Activated naive CD8-positive, alpha-beta T cell treated with anti-CD3 and anti-CD28 coated beads, Interleukin-2, amount 10 ng/mL, durations not matched to agents 7 days and 5 days (primary cell): ENCODE results near the gene KRT81. TPM values are rescaled to one million over a fixed set of nuclear protein-coding genes. Genes with fewer than 3 reads are reported as not detected.
"Not testable (repeated sequence)": the region's sequence is repeated elsewhere in the genome, so short reads cannot be mapped to it uniquely, and the experiment has no call there.

Experiments
- ATAC-seq: fragments of 150-1000 bp; cut with Tn5 transposase; one replicate; pipeline ENCODE4 v1.10.0; 2021; ENCODE audit warnings: low read depth, moderate library complexity
- POLR2A ChIA-PET: fragments of 350-600 bp; sonication (Branson Sonifier 250); formaldehyde crosslinking; loops from one replicate; lab custom pipeline; 2021; ENCODE audit warnings: antibody characterized with exemption; lab: Charles Lee
- DNase-seq: peaks from one replicate; pipeline ENCODE4 v3.0.0; 2021
- H3K27ac Mint-ChIP-seq: one replicate; pipeline ENCODE4 v1.8.0; 2022; ENCODE audit warnings: mild to moderate bottlenecking, mixed read lengths
- H3K27me3 Mint-ChIP-seq: one replicate; pipeline ENCODE4 v1.8.0; 2022; ENCODE audit warnings: mild to moderate bottlenecking, moderate library complexity, mixed read lengths
- H3K36me3 Mint-ChIP-seq: one replicate; pipeline ENCODE4 v1.8.0; 2021; ENCODE audit warnings: mild to moderate bottlenecking, mixed read lengths
- H3K4me1 Mint-ChIP-seq: one replicate; pipeline ENCODE4 v1.8.0; 2021; ENCODE audit warnings: mixed read lengths
- H3K4me3 Mint-ChIP-seq: one replicate; pipeline ENCODE4 v1.8.0; 2022; ENCODE audit warnings: mild to moderate bottlenecking, moderate library complexity, mixed read lengths
- H3K9me3 Mint-ChIP-seq: one replicate; pipeline ENCODE4 v1.8.0; 2021; ENCODE audit warnings: mixed read lengths
- total RNA-seq, 2 experiments: library from RNA; stranded (reverse); gene quantifications; one replicate each; pipeline ENCODE4 v1.2.3, GENCODE V29; 2021

Gene KRT81
- total RNA-seq, 2 experiments from 2014 or later, result not detected

DNA sequence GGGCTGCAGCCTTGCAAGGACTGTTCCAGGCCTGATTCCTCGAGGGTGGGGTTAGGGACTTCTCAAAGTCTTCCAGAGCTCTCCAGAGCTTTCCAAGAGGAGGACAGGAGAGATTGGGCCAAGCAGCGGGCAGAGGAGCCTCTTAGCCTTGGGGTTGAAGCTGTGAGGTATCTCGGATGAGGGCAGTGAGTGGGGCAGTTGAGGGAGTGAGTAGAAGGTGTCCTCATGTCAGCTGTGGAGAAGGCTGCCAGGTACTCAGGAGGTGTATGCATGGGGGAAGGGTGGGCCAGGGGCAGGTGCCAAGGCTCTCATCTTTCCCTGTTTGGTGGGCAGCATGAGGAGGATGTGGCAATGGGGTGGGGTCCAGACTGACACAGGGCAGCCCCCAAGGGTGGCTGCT, 22.1 kb upstream of the KRT81 start:
- POLR2A ChIA-PET, result no interaction called here
- Mint-ChIP-seq H3K4me3 (no peak overlapping the region), H3K4me1 (peaks cover 4% of the 10 kb centered on the region), H3K36me3 (no peaks in the 10 kb centered on the region), H3K27ac (no peak overlapping the region), H3K9me3 (no peaks in the 10 kb centered on the region), H3K27me3 (peaks cover 52% of the 10 kb centered on the region)
- DNase-seq (no peak), ATAC-seq (no peak)

DNA sequence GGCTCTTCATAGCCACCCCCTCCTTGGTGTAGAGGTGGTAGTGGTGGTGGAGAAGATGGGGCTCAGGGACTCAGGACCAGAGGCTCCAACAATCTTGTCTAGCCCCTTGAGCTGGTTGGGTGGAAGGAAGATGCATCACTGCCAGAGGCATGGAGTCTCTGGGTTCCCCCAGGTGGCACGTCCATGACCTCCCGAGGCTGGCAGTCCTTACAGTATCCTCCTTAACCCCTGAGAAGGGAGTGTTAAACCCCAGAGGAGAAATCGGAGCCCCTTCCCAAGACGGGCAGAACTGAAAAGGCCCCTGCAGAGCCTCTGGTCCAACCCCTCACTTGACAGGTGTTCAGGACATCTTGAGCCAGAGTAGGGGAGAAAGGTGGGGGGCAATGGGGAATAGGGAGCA, 20.8 kb upstream of the KRT81 start:
- no peaks in the 10 kb centered on the region for H3K9me3 Mint-ChIP-seq
- H3K36me3 Mint-ChIP-seq, result no peaks in the 10 kb centered on the region
- H3K27ac Mint-ChIP-seq, result no peak overlapping the region
- peaks cover 7% of the 10 kb centered on the region for H3K4me1 Mint-ChIP-seq
- ATAC-seq (no peak), DNase-seq (no peak)
- POLR2A ChIA-PET, result no interaction called here
- no peak overlapping the region for H3K4me3 Mint-ChIP-seq
- H3K27me3 Mint-ChIP-seq, result peaks cover 62% of the 10 kb centered on the region

DNA sequence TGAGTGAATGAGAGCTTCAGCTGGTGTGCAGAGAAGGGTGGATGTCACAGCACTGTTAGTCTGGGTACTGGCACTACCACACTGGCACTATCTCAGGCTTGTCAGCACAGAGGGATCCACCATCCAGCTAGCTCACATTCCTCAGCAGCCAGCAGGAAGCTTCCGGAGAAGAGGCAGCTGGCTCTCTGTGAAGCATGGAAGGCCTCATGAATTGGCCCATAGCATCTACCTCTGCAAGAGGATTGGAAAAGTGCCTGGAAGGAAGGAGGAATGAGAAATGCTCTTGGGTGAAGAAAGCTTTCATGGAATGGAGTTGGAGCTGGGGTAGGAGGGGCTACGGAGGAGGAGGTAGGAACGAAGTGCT, 19.9 kb upstream of the KRT81 start:
- ATAC-seq, result no peak
- Mint-ChIP-seq H3K4me1 (peaks cover 9% of the 10 kb centered on the region), H3K36me3 (no peaks in the 10 kb centered on the region), H3K27me3 (peaks cover 70% of the 10 kb centered on the region), H3K4me3 (no peak overlapping the region), H3K27ac (no peak overlapping the region), H3K9me3 (no peaks in the 10 kb centered on the region)
- POLR2A ChIA-PET, result no interaction called here
- DNase-seq, result no peak

DNA sequence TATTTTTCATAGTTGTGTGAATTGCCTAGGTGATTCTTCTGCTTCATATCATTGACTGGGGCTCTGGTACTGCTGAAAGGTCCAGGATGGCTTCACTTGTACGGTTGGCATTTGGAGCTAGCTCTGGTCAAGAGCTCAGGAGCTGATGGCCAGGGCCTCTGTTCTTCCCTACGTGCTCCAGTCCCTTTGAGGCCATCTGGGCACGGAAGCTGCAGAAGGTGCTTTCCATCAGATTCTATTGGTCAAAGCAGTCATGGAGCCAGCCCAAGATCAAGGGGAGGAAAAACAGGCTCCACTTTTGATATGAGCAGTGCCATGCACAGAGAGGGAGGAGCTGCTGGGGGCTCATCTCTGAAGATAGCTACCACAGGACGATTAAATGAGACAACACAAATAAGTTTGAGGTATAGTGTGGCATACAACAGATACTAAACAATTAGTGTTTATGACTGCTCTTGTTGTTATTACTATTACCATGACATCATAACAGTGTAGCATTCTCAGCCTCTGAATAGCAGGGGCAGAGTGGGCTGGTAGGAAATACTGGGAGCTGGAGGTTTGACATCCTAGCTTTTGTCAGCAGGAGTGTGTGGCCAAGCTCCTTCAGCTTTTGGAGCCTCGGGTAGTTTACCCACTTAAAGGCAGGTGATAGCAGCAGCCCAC, 19.4 kb upstream of the KRT81 start:
- Mint-ChIP-seq H3K4me3 (no peak overlapping the region), H3K9me3 (no peaks in the 10 kb centered on the region), H3K27ac (no peak overlapping the region), H3K36me3 (no peaks in the 10 kb centered on the region), H3K4me1 (peaks cover 13% of the 10 kb centered on the region), H3K27me3 (peaks cover 74% of the 10 kb centered on the region)
- POLR2A ChIA-PET, result no interaction called here
- no peak for DNase-seq
- ATAC-seq, result no peak

DNA sequence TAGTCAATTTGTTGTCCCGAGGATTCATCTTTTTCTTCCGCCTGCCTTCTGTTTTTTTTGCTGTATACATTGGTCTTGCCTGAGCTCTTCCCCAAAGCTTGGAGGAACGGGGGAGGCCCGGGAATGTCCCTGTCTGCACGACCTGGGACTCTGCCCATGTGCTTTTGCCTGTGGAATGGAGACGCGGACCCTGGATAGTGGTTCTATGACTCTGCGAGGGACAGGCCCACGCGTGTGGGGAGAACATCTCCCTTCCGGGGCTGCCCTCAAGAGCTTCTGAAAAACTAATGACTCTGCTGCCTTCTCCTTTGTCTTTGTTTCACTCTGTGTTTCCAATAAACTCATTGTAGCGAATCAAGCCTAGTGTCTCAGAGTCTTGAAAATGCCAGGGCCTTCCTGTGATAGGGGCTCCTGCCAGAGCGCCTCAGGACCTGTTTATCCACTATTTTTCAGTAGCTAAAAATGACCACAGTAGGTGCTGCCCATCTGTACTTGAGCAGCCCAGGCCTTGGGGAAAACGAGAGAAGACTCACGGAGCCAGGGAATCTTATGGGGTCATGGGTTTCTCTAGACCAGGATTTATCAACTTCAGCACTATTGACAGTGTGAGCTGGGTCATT, 17.6 kb upstream of the KRT81 start:
- DNase-seq (no peak), ATAC-seq (no peak)
- Mint-ChIP-seq H3K27me3 (peaks cover 84% of the 10 kb centered on the region), H3K4me1 (peaks cover 27% of the 10 kb centered on the region), H3K4me3 (peak overlapping the region; percentile 62), H3K36me3 (no peaks in the 10 kb centered on the region), H3K27ac (no peak overlapping the region), H3K9me3 (no peaks in the 10 kb centered on the region)
- POLR2A ChIA-PET, result interaction anchor here (2.0 kb wide), 1 partner anchor 15 kb away, joined by 6 read pairs; no protein-coding TSS in a partner anchor

DNA sequence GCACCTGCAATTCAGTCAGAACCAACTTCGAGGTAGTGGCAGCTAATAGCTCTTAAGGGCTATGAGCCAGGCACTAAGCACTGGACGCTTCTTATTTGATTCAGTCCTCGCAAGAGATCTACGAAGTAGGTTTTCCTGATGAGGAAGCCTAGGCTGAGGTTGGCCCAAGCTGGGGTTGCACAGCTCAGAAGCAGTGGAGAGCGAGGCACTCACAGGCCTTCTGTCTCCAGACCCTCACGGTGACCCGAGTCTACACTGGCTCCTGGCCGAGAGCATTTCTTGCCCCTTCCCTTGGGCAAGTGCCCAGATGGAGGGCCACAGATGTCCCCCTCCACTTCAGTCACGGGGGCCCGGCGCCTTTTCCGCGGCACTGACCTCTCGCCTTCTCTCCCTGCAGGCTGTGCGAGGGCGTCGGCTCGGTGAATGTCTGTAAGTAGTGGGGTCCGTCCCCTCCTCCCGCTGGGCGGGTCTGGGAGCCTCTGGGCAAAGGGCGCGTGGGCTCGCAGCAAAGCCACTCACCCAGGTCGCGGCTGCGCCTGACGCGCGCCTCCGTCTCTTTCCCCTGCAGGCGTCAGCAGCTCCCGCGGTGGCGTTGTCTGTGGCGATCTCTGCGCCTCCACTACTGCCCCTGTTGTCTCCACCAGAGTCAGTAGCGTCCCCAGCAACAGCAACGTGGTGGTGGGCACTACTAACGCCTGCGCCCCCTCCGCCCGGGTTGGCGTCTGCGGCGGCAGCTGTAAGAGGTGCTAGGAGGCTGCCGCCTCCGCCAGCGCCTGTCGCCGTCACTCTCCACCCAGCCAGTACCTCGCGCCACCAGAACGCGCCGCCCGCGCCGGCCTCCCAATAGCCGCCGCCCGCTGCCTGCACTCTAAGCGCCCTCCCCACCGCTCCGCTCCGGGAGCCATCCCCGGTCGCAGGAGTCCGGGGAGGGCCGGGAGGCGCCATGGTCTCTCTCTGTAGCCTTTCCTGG, 16.8 kb upstream of the KRT81 start:
- H3K36me3 Mint-ChIP-seq, result no peaks in the 10 kb centered on the region
- no peak overlapping the region for H3K27ac Mint-ChIP-seq
- POLR2A ChIA-PET, result interaction anchor here (2.0 kb wide), 1 partner anchor 14 kb away, joined by 6 read pairs; no protein-coding TSS in a partner anchor

DNA sequence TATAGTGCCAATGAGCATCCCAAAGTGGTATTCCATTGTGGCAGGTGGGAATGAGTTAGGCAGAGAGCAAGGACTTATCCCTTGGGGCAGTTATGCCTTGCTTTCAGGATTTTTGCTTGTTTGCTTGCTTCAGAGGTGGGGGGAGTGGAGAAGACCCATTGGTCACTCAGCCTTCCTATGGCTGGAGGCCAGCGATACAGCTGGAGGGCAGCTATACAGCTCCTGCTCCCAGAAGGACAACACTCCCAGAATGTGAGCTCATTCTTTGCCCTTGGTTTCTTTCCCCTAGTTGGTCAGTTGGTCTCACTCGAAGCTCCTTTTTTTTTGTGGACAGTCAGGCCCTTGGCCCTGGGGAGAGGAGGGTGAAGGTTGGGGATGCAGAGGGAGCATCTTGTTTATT, 15.4 kb upstream of the KRT81 start:
- H3K27me3 Mint-ChIP-seq, result peaks cover 68% of the 10 kb centered on the region
- H3K27ac Mint-ChIP-seq, result no peak overlapping the region
- POLR2A ChIA-PET, result no interaction called here
- H3K9me3 Mint-ChIP-seq, result no peaks in the 10 kb centered on the region
- H3K4me3 Mint-ChIP-seq, result no peak overlapping the region
- H3K36me3 Mint-ChIP-seq, result no peaks in the 10 kb centered on the region
- ATAC-seq, result no peak
- peaks cover 27% of the 10 kb centered on the region for H3K4me1 Mint-ChIP-seq
- peak; percentile 21 for DNase-seq

More for the DNA sequence above, 16.8 kb upstream of the KRT81 start:
- Mint-ChIP-seq H3K9me3 (no peaks in the 10 kb centered on the region), H3K27me3 (peaks cover 80% of the 10 kb centered on the region), H3K4me1 (peaks cover 27% of the 10 kb centered on the region), H3K4me3 (peak overlapping the region; percentile 62)
- DNase-seq (peak; percentile 75), ATAC-seq (peak; percentile 86)

DNA sequence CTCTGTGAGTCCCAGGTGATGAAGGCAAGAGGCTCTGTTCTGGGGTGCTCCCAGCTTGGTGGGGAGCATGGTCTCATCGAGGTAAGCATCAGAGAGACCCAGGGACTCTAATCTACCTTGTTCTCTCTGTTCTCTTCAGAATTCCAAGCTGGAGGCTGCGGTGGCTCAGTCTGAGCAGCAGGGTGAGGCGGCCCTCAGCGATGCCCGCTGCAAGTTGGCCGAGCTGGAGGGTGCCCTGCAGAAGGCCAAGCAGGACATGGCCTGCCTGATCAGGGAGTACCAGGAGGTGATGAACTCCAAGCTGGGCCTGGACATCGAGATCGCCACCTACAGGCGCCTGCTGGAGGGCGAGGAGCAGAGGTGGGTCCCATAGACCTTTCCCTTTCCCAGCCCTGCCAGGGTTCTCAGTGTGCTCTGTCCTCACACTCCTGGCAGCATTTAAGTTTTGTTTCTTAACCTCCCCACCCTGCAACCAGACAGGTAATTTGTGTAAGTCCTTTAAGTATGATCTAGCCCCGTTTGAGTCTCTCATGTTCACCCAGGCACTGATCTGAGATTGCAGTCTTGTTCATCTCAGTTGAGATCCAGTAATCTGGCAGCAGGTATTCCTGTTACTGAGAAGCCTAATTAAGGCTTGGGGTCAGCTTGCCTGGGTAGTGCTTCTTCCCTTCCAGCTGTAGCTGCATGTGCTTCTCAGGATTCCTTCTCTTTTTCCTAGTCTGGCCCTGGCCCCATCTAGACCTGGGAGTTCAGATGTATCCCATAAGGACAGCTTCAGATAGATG, 14.8 kb upstream of the KRT81 start:
- Mint-ChIP-seq H3K9me3 (no peaks in the 10 kb centered on the region), H3K4me3 (no peak overlapping the region), H3K4me1 (peaks cover 27% of the 10 kb centered on the region), H3K27me3 (peaks cover 64% of the 10 kb centered on the region), H3K36me3 (no peaks in the 10 kb centered on the region), H3K27ac (no peak overlapping the region)
- ATAC-seq, result no peak
- peak; percentile 30 for DNase-seq
- POLR2A ChIA-PET, result no interaction called here

DNA sequence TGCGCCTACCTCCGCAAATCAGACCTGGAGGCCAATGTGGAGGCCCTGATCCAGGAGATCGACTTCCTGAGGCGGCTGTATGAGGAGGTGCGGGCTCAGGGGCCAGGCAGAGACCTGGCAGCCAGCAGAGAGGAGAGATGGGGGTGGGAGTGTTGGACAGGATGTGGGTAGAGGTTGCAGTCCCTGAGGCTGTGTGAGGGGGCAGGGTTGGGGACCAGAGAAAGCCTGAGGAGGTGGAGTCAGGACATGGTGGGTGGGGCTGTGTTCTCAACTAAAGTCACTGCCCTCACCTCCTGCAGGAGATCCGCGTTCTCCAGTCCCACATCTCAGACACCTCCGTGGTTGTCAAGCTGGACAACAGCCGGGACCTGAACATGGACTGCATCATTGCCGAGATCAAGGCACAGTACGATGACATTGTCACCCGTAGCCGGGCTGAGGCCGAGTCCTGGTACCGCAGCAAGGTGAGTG, 13.6 kb upstream of the KRT81 start:
- ATAC-seq (peak; percentile 63), DNase-seq (peak; percentile 51)
- H3K36me3 Mint-ChIP-seq, H3K9me3 Mint-ChIP-seq, POLR2A ChIA-PET: not testable (repeated sequence)
- Mint-ChIP-seq H3K4me3 (peak overlapping the region; percentile 67), H3K27ac (peak overlapping the region; percentile 76), H3K4me1 (peaks cover 28% of the 10 kb centered on the region), H3K27me3 (peaks cover 62% of the 10 kb centered on the region)

DNA sequence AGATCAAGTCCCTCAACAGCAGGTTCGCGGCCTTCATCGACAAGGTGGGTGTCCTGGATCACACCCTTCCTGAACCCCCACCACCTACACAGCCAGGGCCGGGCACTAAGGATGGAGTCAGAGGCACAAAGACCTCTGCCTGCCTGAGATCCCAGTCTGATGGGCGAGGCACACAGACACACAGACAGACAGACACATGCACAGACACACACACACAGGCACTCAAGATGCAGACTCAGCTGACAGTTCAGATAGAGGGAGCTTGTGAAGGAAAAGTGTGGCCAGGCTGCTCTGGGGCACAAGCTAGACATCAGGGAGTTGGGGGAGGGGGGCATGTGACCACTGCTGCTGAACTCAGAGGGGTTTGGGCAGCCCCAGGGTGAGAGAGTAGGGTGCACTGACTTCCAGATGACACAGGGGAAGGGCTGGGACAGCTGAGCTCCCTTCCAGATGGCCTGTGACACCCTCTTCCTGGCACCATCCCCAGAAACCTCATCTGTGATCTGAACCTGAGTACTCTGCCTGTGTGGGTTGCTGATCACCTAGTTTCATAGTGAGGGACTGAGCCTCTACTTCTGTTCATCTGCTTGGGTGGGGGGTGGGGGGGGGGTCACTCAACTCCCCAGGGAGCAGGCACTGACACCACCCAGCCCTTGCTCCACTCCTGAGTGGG, 11.0 kb upstream of the KRT81 start:
- DNase-seq, POLR2A ChIA-PET, H3K4me3 Mint-ChIP-seq, ATAC-seq, H3K9me3 Mint-ChIP-seq, H3K27ac Mint-ChIP-seq, H3K36me3 Mint-ChIP-seq: not testable (repeated sequence)
- Mint-ChIP-seq H3K27me3 (peaks cover 59% of the 10 kb centered on the region), H3K4me1 (peaks cover 21% of the 10 kb centered on the region)

DNA sequence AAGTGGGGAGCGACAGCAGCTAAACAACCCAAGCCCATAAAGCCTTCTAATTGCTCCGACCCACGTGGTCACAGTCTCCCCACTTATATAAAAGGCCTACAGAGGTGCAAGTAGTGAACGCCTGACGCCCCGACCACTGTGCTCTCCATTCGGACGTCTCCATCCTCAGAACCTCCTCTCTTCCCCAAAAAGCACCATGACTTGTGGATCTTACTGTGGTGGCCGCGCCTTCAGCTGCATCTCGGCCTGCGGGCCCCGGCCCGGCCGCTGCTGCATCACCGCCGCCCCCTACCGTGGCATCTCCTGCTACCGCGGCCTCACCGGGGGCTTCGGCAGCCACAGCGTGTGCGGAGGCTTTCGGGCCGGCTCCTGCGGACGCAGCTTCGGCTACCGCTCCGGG, 10.4 kb upstream of the KRT81 start:
- H3K27ac Mint-ChIP-seq, H3K36me3 Mint-ChIP-seq, H3K9me3 Mint-ChIP-seq, ATAC-seq, POLR2A ChIA-PET, DNase-seq, H3K4me3 Mint-ChIP-seq: not testable (repeated sequence)
- Mint-ChIP-seq H3K27me3 (peaks cover 58% of the 10 kb centered on the region), H3K4me1 (peaks cover 21% of the 10 kb centered on the region)
